ENCODE results near the gene GAGE12C.
"Not testable (repeated sequence)": the region's sequence is repeated elsewhere in the genome, so short reads cannot be mapped to it uniquely, and the experiment has no call there.

The GAGE12C gene, protein sequence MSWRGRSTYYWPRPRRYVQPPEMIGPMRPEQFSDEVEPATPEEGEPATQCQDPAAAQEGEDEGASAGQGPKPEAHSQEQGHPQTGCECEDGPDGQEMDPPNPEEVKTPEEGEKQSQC

GRCh38 chrX:49531877-49532276, at the start of gene GAGE12C:
Gene GAGE12C (plus strand): TSS chrX:49532177. CDS start chrX:49533332, 1,155 bp downstream.
- not testable (repeated sequence) for DNase-seq (ENCODE audit: low spot score)

DNA sequence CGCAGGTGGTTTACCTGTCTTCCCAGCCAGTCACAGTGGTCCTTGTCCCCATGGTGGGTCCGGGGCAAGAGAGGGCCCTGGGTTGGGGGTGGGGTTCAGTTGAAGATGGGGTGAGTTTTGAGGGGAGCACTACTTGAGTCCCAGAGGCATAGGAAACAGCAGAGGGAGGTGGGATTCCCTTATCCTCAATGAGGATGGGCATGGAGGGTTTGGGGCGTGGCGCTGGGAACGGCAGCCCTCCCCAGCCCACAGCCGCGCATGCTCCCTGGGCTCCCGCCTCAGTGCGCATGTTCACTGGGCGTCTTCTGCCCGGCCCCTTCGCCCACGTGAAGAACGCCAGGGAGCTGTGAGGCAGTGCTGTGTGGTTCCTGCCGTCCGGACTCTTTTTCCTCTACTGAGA, 9.5 kb downstream of the GAGE12C start, which contains the start of gene GAGE12D:
GAGE12D (plus strand) TSS at position 301 of the 400 bp plus-strand sequence. CDS start 1,155 bp downstream, outside the sequence.
- DNase-seq (ENCODE audit: low spot score) = not testable (repeated sequence)

GRCh38 chrX:49550989-49551388, 19.0 kb downstream of the GAGE12C start, which contains the start of gene GAGE12E:
Gene GAGE12E (plus strand): TSS chrX:49551289. CDS start chrX:49552444, 1,155 bp downstream.
- DNase-seq (ENCODE audit: low spot score) = not testable (repeated sequence)

DNA sequence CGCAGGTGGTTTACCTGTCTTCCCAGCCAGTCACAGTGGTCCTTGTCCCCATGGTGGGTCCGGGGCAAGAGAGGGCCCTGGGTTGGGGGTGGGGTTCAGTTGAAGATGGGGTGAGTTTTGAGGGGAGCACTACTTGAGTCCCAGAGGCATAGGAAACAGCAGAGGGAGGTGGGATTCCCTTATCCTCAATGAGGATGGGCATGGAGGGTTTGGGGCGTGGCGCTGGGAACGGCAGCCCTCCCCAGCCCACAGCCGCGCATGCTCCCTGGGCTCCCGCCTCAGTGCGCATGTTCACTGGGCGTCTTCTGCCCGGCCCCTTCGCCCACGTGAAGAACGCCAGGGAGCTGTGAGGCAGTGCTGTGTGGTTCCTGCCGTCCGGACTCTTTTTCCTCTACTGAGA, 28.6 kb downstream of the GAGE12C start, which contains the start of gene GAGE12F:
GAGE12F (plus strand) TSS at position 301 of the 400 bp plus-strand sequence. CDS start 1,155 bp downstream, outside the sequence.
- DNase-seq (ENCODE audit: low spot score) = not testable (repeated sequence)

DNA sequence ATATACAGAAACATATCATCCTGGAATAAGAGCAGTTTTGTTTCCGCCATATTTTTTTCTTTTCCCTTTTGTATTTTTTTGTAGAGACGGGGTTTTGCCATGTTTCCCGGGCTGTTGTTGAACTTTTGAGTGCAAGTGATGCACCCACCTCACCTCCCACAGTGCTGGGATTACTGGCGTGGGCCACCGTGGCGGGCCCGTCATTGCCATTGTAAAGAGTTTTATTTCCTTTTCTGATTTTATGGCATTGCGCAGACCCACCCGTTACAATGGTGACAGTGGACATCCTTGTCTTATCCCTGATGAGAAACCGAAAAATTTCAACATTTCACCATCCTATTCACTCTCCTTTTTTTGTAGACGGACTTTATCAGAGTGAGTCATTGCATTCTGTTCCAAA, 36.8 kb downstream of the GAGE12C start:
- DNase-seq (ENCODE audit: low spot score) = not testable (repeated sequence)

DNA sequence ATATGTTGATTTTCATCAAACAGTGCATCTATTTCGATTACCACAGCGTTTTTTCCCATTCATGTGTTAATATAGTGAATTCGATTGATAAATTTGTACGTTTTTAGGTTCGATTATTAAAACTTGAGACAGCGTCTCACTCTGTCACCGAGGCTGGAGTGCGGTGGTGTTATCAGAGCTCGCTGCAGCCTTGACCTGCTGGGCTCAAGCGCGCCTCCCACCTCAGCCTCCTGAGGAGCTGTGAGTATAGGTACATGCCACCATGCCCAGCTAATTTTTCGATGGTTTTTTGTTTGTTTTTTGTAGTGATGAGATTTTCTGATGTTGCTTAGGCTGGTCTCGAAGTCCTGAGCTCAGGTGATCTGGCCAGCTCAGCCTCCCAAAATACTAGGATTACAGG, 37.2 kb downstream of the GAGE12C start:
- not testable (repeated sequence) for DNase-seq (ENCODE audit: low spot score)

DNA sequence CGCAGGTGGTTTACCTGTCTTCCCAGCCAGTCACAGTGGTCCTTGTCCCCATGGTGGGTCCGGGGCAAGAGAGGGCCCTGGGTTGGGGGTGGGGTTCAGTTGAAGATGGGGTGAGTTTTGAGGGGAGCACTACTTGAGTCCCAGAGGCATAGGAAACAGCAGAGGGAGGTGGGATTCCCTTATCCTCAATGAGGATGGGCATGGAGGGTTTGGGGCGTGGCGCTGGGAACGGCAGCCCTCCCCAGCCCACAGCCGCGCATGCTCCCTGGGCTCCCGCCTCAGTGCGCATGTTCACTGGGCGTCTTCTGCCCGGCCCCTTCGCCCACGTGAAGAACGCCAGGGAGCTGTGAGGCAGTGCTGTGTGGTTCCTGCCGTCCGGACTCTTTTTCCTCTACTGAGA, 38.1 kb downstream of the GAGE12C start, which contains the start of gene GAGE12G:
GAGE12G (plus strand) TSS at position 301 of the 400 bp plus-strand sequence. CDS start 1,155 bp downstream, outside the sequence.
- DNase-seq (ENCODE audit: low spot score) = not testable (repeated sequence)

DNA sequence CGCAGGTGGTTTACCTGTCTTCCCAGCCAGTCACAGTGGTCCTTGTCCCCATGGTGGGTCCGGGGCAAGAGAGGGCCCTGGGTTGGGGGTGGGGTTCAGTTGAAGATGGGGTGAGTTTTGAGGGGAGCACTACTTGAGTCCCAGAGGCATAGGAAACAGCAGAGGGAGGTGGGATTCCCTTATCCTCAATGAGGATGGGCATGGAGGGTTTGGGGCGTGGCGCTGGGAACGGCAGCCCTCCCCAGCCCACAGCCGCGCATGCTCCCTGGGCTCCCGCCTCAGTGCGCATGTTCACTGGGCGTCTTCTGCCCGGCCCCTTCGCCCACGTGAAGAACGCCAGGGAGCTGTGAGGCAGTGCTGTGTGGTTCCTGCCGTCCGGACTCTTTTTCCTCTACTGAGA, 47.7 kb downstream of the GAGE12C start, which contains the start of gene GAGE12H:
GAGE12H (plus strand) TSS at position 301 of the 400 bp plus-strand sequence. CDS start 1,155 bp downstream, outside the sequence.
- not testable (repeated sequence) for DNase-seq (ENCODE audit: low spot score)
